ENCODE data around the gene RNF113B. TPM values are rescaled to one million over a fixed set of nuclear protein-coding genes. Genes with fewer than 3 reads are reported as not detected.

The RNF113B gene
- total RNA-seq, 2 experiments from 2014 or later = not detected

Other genes starting within 250 kb of the RNF113B start
- gene IPO5, start 223.6 kb downstream of the RNF113B start, total RNA-seq = 10 to 100 TPM; 83.9 to 85.6 TPM
- gene FARP1, start 34.2 kb downstream of the RNF113B start, total RNA-seq = under 1 TPM; 0.50 to 0.75 TPM